Kidney (tissue), 14 donors: ENCODE data around the gene HTR3A. TPM values are rescaled to one million over a fixed set of nuclear protein-coding genes. Genes with fewer than 3 reads are reported as not detected.

Source experiments
- DNase-seq, 5 donors: peaks; one replicate each; pipeline ENCODE4 v3.0.0-alpha.2; 2013 to 2020
- FAIRE-seq: peaks from 2 replicates; lab custom pipeline; 2012; peaks lifted over from hg19 to GRCh38; lab: Jason Lieb, UNC
- H3K27ac ChIP-seq, 2 donors: one replicate each; pipeline ENCODE4 v1.7.0; 2013; ENCODE audit warnings: low read depth in 2 of 2, low read length in 2 of 2, inconsistent platforms in 1 of 2
- H3K27me3 ChIP-seq: one replicate; pipeline ENCODE4 v1.7.1; 2013; ENCODE audit warnings: low read length, inconsistent platforms; ENCODE audit not compliant: control insufficient read depth, insufficient read depth
- H3K36me3 ChIP-seq, 3 donors: one replicate each; pipeline versions ENCODE4 v1.7.0 to v1.7.1; 2013; ENCODE audit warnings: low read length in 3 of 3, control low read depth in 1 of 3, inconsistent platforms in 1 of 3; ENCODE audit not compliant: insufficient read depth in 3 of 3, control insufficient read depth in 2 of 3
- H3K4me1 ChIP-seq, 3 donors: one replicate each; pipeline versions ENCODE4 v1.7.0 to v1.7.1; 2013; ENCODE audit warnings: low read length in 3 of 3, inconsistent platforms in 1 of 3, low read depth in 1 of 3; ENCODE audit not compliant: control insufficient read depth in 2 of 3, insufficient read depth in 2 of 3
- H3K4me3 ChIP-seq, 3 donors: one replicate each; pipeline versions ENCODE4 v1.7.0 to v1.8.1; 2013; ENCODE audit warnings: low read length in 3 of 3, control low read depth in 1 of 3, inconsistent platforms in 1 of 3
- H3K9ac ChIP-seq, 3 donors: one replicate each; pipeline versions ENCODE4 v1.7.0 to v1.7.1; 2013; ENCODE audit warnings: low read length in 3 of 3, control low read depth in 1 of 3, inconsistent platforms in 1 of 3
- H3K9me3 ChIP-seq, 3 donors: one replicate each; pipeline versions ENCODE4 v1.7.0 to v1.7.1; 2013; ENCODE audit warnings: low read length in 3 of 3, control low read depth in 1 of 3, inconsistent platforms in 1 of 3; ENCODE audit not compliant: control insufficient read depth in 2 of 3, insufficient read depth in 1 of 3
- CTCF ChIP-seq: IDR thresholded peaks from 3 replicates; pipeline ENCODE4 v1.5.1; 2012; ENCODE audit warnings: mild to moderate bottlenecking, moderate library complexity, borderline replicate concordance; ENCODE audit not compliant: insufficient read depth; ENCODE audit errors: extremely low read depth
- intact Hi-C: fragments of 100-400 bp; cut with DNase I; formaldehyde crosslinking; loops from one replicate; pipeline ENCODE4 v1.11.1; 2022
- polyA plus RNA-seq: library from polyadenylated mRNA; stranded (reverse); fragments of 350-450 nt; fragmentation: Illumina TruSeq; extraction: RNeasy Lipid Tissue Mini Kit (QIAGEN cat#74804); gene quantifications from one replicate; pipeline ENCODE4 v1.2.3, GENCODE V29; 2014; ENCODE audit warnings: low read depth, low replicate concordance; ENCODE audit not compliant: insufficient read depth
- total RNA-seq: library from RNA; stranded (reverse); fragmentation: NEBNext Ultra II Directional; extraction: Animal tissue kit (Norgen Biotek cat#: 25700); gene quantifications from one replicate; pipeline ENCODE4 v1.2.1, GENCODE V29; 2021
- donor health status: control.
- donor health status: control.
- donor health status: control.
- donor health status: control.
- donor health status: control.
- donor health status: DM: yes; HTN: yes; CAD: no.
- donor health status: Normal renal cell carcinoma (clear cell type).

The HTR3A gene
- total and polyA plus RNA-seq, 2 donors from 2014 or later: 1.1 TPM; not detected in 1

GRCh38 chr11:114036958-114037357 lies 62.0 kb downstream of the HTR3A start:
- Histone ChIP-seq H3K4me1 (peaks cover 0 to 6% (median 5%) of the 10 kb centered on the region in 3 donors), H3K9ac (no peak overlapping the region), H3K4me3 (peak overlapping the region in 1 of 3 donors; percentile 57), H3K36me3 (no peaks in the 10 kb centered on the region), H3K9me3 (no peaks in the 10 kb centered on the region), H3K27me3 (no peaks in the 10 kb centered on the region), H3K27ac (no peak overlapping the region)
- FAIRE-seq (no peak), DNase-seq (no peak)
- no peak for TF ChIP-seq CTCF
- intact Hi-C loops: loop anchor here (10.0 kb wide), 1 partner anchor 228 kb away; no protein-coding TSS in a partner anchor

- Histone ChIP-seq H3K36me3 (no peaks in the 10 kb centered on the region), H3K4me3 (no peak overlapping the region), H3K27ac (no peak overlapping the region), H3K9ac (no peak overlapping the region), H3K9me3 (no peaks in the 10 kb centered on the region), H3K4me1 (peaks cover 0 to 9% (median 5%) of the 10 kb centered on the region in 3 donors), H3K27me3 (no peaks in the 10 kb centered on the region)
- no peak for TF ChIP-seq CTCF
- FAIRE-seq (no peak), DNase-seq (no peak)
- intact Hi-C loops: loop anchor here (10.0 kb wide), 1 partner anchor 225 kb away; no protein-coding TSS in a partner anchor
Observed at GRCh38 chr11:114039551-114039950, 64.6 kb downstream of the HTR3A start.

Other genes starting within 250 kb of the HTR3A start
- gene ZW10, start 201.4 kb upstream of the HTR3A start, total RNA-seq: 11.0 TPM
- 6.7 TPM for gene ZW10, start 201.4 kb upstream of the HTR3A start, polyA plus RNA-seq
- gene CLDN25, start 195.3 kb upstream of the HTR3A start, total RNA-seq: not detected
- not detected for gene CLDN25, start 195.3 kb upstream of the HTR3A start, polyA plus RNA-seq
- 19.4 TPM for gene USP28, start 99.5 kb upstream of the HTR3A start, total RNA-seq
- 5.3 TPM for gene USP28, start 99.5 kb upstream of the HTR3A start, polyA plus RNA-seq
- gene HTR3B, start 70.3 kb upstream of the HTR3A start, total RNA-seq: 0.16 TPM
- not detected for gene HTR3B, start 70.3 kb upstream of the HTR3A start, polyA plus RNA-seq
- gene ZBTB16, start 84.6 kb downstream of the HTR3A start, total RNA-seq: 126 TPM
- gene ZBTB16, start 84.6 kb downstream of the HTR3A start, polyA plus RNA-seq: 2.5 TPM